Heart left ventricle (tissue), 16 donors: ENCODE measurements around the gene CLIP2. TPM values are rescaled to one million over a fixed set of nuclear protein-coding genes. Genes with fewer than 3 reads are reported as not detected.
A peak's percentile ranks its signal among the peaks of the same experiment; 100 is the strongest.
"Not testable (repeated sequence)": the region's sequence is repeated elsewhere in the genome, so short reads cannot be mapped to it uniquely, and the experiment has no call there.

ENCODE experiments used
- ATAC-seq, 4 donors: fragments of 200-7000 bp; cut with Tn5 transposase; one replicate each; pipeline ENCODE4 v1.9.1; 2020 to 2022; ENCODE audit warnings: moderate library complexity in 4 of 4, mild to moderate bottlenecking in 3 of 4, moderate number of reproducible peaks in 1 of 4
- DNase-seq, 5 donors: peaks; one replicate each; pipeline ENCODE4 v3.0.0-alpha.2; 2020
- H3K27ac ChIP-seq, 12 donors: fragments of 200-600 bp; sonication (generic) in 4 of 12; one replicate each; pipeline versions ENCODE4 v1.5.0 to v1.8.0; 2016 to 2022; ENCODE audit warnings: mild to moderate bottlenecking in 2 of 12
- H3K27me3 ChIP-seq, 9 donors: fragments of 200-600 bp; sonication (generic) in 2 of 9; one replicate each; pipeline versions ENCODE4 v1.5.1 to v1.8.0; 2016 to 2022; ENCODE audit warnings: mild to moderate bottlenecking in 3 of 9
- H3K36me3 ChIP-seq, 9 donors: fragments of 200-600 bp; sonication (generic) in 2 of 9; one replicate each; pipeline versions ENCODE4 v1.5.0 to v1.8.0; 2018 to 2022; ENCODE audit warnings: mild to moderate bottlenecking in 2 of 9
- H3K4me1 ChIP-seq, 12 donors: fragments of 200-600 bp; sonication (generic) in 4 of 12; one replicate each; pipeline versions ENCODE4 v1.5.0 to v1.8.0; 2016 to 2022; ENCODE audit warnings: mild to moderate bottlenecking in 3 of 12
- H3K4me3 ChIP-seq, 12 donors: fragments of 200-600 bp; sonication (generic) in 4 of 12; one replicate each; pipeline versions ENCODE4 v1.5.0 to v1.8.0; 2017 to 2022; ENCODE audit warnings: mild to moderate bottlenecking in 9 of 12, moderate library complexity in 4 of 12
- H3K9me3 ChIP-seq, 12 donors: fragments of 200-600 bp; sonication (generic) in 4 of 12; one replicate each; pipeline versions ENCODE4 v1.5.0 to v1.8.0; 2016 to 2022; ENCODE audit warnings: mild to moderate bottlenecking in 1 of 12
- POLR2A ChIP-seq, 2 donors: fragments of 450-650 bp; IDR thresholded peaks; one replicate each; pipeline ENCODE4 v1.6.1; 2017; ENCODE audit warnings: antibody characterized with exemption in 2 of 2, mild to moderate bottlenecking in 2 of 2, moderate library complexity in 2 of 2
- WGBS, 4 donors: extraction: QIAGEN DNeasy Blood & Tissue Kit in 2 of 4; methylation state at CpG; one replicate each; pipeline versions ENCODE4 v1.1.5 to v1.1.7; 2013 to 2018; 5-methylcytosine and 5-hydroxymethylcytosine counted together
- intact Hi-C, 10 donors: fragments of 100-400 bp; cut with DNase I; formaldehyde crosslinking; loops; one replicate each; pipeline versions ENCODE4 v1.11.1 to v1.14.2; 2022
- polyA plus RNA-seq, 2 donors: library from polyadenylated mRNA; stranded (reverse); fragments of 200-250 nt; gene quantifications; one replicate each; pipeline ENCODE4 v1.2.3, GENCODE V29; 2013
- total RNA-seq, 9 donors: library from RNA; depleted of rRNA in 2 of 9; stranded (reverse); fragments of >200 nt in 2 of 9; fragmentation: NEBNext Ultra II Directional in 3 of 9; extraction: Animal tissue kit (Norgen Biotek cat#: 25700) in 3 of 9; gene quantifications; one replicate each; pipeline versions ENCODE4 v1.1.0 to v1.2.4, GENCODE V29; 2016 to 2023
- TF ChIP-seq, protein P1 (sequence below), 12 donors: fragments of 200-600 bp; sonication (generic) in 4 of 12; IDR thresholded peaks; one replicate each; pipeline versions ENCODE4 v1.5.0 to v1.8.0; 2018 to 2022; ENCODE audit warnings: antibody characterized with exemption in 12 of 12, mild to moderate bottlenecking in 5 of 12
- donor health status: ischemic (EF 13 %, LVEDD 7.1; RV severe dilation, severe dysfunction).
- donor health status: healthy with polysubstance abuse.
- donor health status: DM: no; HTN: yes; CAD: no.
- donor health status: DM: no; HTN: no; CAD: no.
- donor health status: ischemic (EF 25% LVEDD 6.9; RV normal size, moderate dysfunction).
- donor health status: ischemic (EF 25% LVEDD 5.7; RV mildly dilated, moderate dysfunction).
- donor health status: healthy.
- donor health status: DM: yes; HTN: yes; CAD: no.
- donor health status: ischemic (EF 35%, LVEDD 5.7; RV mildly dilated, moderate dysfunction).
- donor health status: nonischemic (EF 11% LVEDD 7.7; RV severe dilation, severe dysfunction).
- donor health status: DM: yes; HTN: yes; CAD: no.
- donor health status: PGD.
- donor health status: ischemic (EF 29% LVEDD 5.4; RV normal size, mild dysfunction).
- donor health status: nonischemic (EF 23%, LVEDD 6.1; RV moderate dilation, normal function).

Gene CLIP2
- total and polyA plus RNA-seq, 11 donors: 4.2 to 17.7 (median 9.0) TPM

DNA sequence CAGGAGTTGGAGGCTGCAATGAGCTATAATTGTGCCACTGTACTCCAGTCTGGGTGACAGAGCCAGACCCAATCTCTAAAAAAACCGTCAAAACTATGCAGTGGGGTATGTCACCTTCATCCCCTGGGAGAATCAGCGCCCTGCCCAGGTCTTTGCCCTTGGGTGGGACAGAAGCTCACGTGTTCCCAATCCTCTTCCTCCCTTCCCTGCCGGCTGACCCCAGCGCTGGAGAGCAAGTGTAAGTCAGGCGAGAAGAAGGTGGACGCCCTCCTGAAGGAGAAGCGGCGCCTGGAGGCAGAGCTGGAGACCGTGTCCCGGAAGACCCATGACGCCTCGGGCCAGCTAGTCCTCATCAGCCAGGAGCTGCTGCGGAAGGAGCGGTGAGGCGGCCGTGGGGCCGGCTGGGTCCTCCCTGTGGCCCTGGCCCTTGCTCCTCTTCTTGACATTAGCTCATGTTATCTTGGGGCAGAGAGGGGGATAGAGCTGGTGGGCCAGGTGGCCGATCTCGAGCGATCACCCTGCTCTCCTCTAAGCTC is 99.7 kb downstream of the CLIP2 start:
- intact Hi-C loops: loop anchor here in 1 of 10 donors (10.0 kb wide), 1 partner anchor 54 kb away; no protein-coding TSS in a partner anchor
- H3K27me3 ChIP-seq: no peaks in the 10 kb centered on the region
- H3K9me3 ChIP-seq: no peaks in the 10 kb centered on the region
- 95 to 96% (median 95%) methylated on average over 18 to 21 of the region's 21 CpGs for WGBS, 4 donors
- no peak overlapping the region for H3K27ac ChIP-seq
- peaks cover 0 to 58% (median 25%) of the 10 kb centered on the region in 9 donors for H3K36me3 ChIP-seq
- H3K4me3 ChIP-seq: no peak overlapping the region
- peak in 1 of 5 donors; percentile 53 for DNase-seq
- TF ChIP-seq POLR2A (IDR thresholded peaks at IDR 0.05): no peak
- TF ChIP-seq, protein P1, sequence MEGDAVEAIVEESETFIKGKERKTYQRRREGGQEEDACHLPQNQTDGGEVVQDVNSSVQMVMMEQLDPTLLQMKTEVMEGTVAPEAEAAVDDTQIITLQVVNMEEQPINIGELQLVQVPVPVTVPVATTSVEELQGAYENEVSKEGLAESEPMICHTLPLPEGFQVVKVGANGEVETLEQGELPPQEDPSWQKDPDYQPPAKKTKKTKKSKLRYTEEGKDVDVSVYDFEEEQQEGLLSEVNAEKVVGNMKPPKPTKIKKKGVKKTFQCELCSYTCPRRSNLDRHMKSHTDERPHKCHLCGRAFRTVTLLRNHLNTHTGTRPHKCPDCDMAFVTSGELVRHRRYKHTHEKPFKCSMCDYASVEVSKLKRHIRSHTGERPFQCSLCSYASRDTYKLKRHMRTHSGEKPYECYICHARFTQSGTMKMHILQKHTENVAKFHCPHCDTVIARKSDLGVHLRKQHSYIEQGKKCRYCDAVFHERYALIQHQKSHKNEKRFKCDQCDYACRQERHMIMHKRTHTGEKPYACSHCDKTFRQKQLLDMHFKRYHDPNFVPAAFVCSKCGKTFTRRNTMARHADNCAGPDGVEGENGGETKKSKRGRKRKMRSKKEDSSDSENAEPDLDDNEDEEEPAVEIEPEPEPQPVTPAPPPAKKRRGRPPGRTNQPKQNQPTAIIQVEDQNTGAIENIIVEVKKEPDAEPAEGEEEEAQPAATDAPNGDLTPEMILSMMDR (IDR thresholded peaks at IDR 0.05): no peak
- no peak for ATAC-seq
- H3K4me1 ChIP-seq: peaks cover 0 to 9% (median 5%) of the 10 kb centered on the region in 12 donors

DNA sequence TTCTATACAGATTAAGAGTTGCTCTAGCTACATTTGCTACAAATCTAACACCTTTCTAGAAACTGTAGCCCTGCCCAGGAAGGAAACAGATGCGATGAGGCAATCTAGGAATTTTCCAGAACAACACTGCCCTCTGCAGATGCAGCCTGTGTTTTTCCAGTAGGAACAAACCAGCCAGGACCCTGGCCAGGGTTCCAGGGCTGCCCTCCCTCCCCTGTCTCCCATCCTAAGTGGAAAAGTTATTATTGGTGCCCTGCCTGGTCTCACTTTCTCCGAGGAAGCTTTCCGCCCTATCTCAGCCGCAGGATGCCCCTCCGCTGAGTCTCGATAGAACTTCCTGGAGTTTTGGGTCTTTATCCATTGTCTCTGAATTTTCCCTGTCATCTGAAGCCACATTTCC is 104.5 kb downstream of the CLIP2 start:
- intact Hi-C loops: loop anchor here in 4 of 10 donors (2.0 to 10.0 kb wide), 4 partner anchors 99 to 529 kb away; partner anchors contain the start of genes TMEM270 (in 2 of the 4) and RFC2 (in 1 of the 4)
- H3K27me3 ChIP-seq, H3K4me3 ChIP-seq, H3K9me3 ChIP-seq: not testable (repeated sequence)
- DNase-seq (peak in 2 of 5 donors; percentile 40 to 53), ATAC-seq (peak; percentile 65 to 87 (median 82))
- TF ChIP-seq, protein P1 (IDR thresholded peaks at IDR 0.05): peak; percentile 17 to 67 (median 51)
- Histone ChIP-seq H3K36me3 (peaks cover 0 to 62% (median 34%) of the 10 kb centered on the region in 9 donors), H3K27ac (peak overlapping the region in 2 of 12 donors; percentile 41 to 64), H3K4me1 (peaks cover 0 to 12% (median 5%) of the 10 kb centered on the region in 12 donors)
- WGBS, 4 donors: 17 to 35% (median 20%) methylated on average over 6 of the region's 6 CpGs

DNA sequence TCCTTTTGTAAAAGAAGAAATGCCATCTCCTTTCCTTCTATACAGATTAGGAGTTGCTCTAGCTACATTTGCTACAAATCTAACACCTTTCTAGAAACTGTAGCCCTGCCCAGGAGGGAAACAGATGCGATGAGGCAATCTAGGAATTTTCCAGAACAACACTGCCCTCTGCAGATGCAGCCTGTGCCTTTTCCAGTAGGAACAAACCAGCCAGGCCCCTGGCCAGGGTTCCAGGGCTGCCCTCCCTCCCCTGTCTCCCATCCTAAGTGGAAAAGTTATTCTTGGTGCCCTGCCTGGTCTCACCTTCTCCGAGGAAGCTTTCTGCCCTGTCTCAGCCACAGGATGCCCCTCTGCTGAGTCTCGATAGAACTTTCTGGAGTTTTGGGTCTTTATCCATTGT is 105.4 kb downstream of the CLIP2 start:
- WGBS, 4 donors: 31 to 42% (median 39%) methylated on average over 3 of the region's 3 CpGs

More for the DNA sequence above, 105.4 kb downstream of the CLIP2 start:
- peak overlapping the region in 1 of 12 donors; percentile 64 for H3K27ac ChIP-seq
- TF ChIP-seq, protein P1 (IDR thresholded peaks at IDR 0.05): peak; percentile 12 to 55 (median 35)
- peaks cover 0 to 53% (median 30%) of the 10 kb centered on the region in 9 donors for H3K36me3 ChIP-seq
- not testable (repeated sequence) for H3K4me3 ChIP-seq, H3K27me3 ChIP-seq, H3K9me3 ChIP-seq
- peak in 2 of 5 donors; percentile 38 to 59 for DNase-seq
- H3K4me1 ChIP-seq: peaks cover 0 to 12% (median 5%) of the 10 kb centered on the region in 12 donors
- ATAC-seq: peak; percentile 61 to 84 (median 76)
- intact Hi-C loops: loop anchor here in 4 of 10 donors (10.0 kb wide), 3 partner anchors 100 to 530 kb away; partner anchors contain the start of genes TMEM270 (in 2 of the 4) and RFC2 (in 1 of the 4)
